Posterior cingulate gyrus (tissue), 11 donors: ENCODE measurements around the gene STAM.
A peak's percentile ranks its signal among the peaks of the same experiment; 100 is the strongest.
"Not testable (repeated sequence)": the region's sequence is repeated elsewhere in the genome, so short reads cannot be mapped to it uniquely, and the experiment has no call there.

Experiments
- DNase-seq, 10 donors: peaks; one replicate each; pipeline versions ENCODE4 v3.0.0 to v3.0.0-alpha.2; 2020 to 2021; ENCODE audit warnings: mixed read lengths in 3 of 10
- intact Hi-C: fragments of 100-400 bp; cut with DNase I; formaldehyde crosslinking; loops from one replicate; pipeline ENCODE4 v1.15.1; 2023

Gene STAM

DNA sequence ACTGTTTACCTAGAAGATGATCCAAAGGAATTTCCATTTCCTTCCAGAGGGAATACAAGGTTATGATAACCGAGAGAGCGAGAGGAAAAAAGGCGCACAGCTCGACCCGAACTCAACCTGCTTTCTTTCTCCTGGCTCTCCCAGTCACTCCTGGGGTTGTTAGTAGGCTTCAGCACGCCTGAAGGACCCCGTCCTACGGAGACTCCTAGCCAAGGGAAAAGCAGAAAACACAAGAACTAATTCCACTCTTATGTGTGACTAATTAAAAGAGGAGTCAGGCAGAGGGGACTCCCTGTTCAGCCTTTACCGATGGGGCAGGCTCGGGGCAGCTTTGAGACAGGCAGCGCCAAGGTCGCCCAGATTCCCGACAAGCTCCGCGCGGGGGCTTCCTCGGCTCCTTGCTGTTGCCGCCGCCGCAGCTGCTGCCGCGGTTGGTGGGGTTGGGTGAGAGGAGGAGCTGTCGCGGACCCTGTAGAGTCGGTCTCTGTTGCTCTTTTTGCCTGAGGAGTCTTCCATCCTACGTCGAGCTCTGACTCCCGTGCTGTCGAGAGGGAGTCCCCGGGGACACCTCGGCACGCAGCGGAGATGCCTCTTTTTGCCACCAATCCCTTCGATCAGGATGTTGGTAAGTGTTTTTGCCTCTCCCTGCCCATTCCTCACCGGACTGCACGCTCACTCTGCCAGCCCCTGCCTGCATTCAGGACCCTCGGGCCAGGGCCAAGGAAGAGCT, at the start of gene STAM:
Gene STAM, plus strand, starts transcription at position 397 of the 730 bp plus-strand sequence. Its CDS starts 189 bp downstream, at position 586.
- DNase-seq = peak; percentile 78 to 98 (median 85)

DNA sequence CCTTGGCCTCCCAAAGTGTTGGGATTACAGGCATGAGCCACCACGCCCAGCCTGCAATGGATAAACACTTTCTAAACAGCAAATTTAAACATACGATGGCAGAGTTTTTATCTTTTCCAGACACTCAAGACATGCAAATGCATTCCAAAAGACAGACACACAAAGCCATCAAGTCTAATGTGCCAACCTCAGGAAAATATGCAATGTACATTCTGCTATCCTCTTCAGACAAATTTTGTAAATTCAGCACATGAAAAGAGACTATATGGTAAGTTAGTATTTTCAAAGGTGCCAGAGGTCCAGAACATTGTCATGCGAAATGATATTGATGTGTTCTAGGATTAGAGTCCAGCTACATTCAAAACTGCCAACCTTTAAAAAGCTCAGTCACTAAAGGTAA, 46.6 kb upstream of the STAM start:
- intact Hi-C loops = no loop called here
- no peak for DNase-seq

More for the DNA sequence above, at the start of gene STAM:
- intact Hi-C loops = no loop called here

DNA sequence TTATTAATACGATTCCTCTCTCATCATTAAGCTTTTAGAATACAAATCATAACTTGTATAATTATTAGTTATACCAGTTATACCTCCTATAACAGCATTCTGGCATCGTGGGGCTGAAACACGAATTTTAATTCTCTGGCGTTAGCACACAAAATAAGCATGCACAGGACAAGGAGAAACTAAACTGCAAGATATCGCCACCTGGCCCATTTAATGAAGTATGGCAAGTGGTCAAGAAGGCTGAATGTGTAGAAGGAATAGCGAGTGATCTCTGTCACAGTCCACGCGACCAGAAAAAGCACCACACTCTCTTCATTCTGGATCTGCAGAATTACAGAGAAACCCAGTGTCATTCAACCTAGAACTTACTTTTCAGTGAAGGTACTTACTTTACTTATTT, 44.9 kb upstream of the STAM start:
- no peak for DNase-seq
- intact Hi-C loops = no loop called here

DNA sequence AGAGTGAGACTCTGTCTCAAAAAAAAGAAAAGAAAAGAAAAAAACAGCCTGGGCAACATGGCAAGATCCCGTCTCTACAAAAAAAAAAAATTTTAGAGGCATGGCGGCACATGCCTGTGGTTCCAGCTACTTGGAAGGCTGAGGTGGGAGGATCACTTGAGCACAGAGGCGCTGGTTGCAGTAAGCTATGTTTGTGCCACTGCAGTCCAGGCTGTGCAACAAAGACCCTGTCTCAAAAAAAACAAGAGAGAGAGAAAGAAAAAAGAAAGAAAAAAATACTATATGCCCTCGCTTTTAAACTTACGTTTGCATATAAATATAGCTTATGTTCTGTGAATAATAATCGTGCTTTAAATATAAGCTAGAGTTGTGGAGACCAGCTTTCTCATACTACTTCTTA, 38.0 kb upstream of the STAM start:
- intact Hi-C loops = no loop called here
- no peak for DNase-seq

DNA sequence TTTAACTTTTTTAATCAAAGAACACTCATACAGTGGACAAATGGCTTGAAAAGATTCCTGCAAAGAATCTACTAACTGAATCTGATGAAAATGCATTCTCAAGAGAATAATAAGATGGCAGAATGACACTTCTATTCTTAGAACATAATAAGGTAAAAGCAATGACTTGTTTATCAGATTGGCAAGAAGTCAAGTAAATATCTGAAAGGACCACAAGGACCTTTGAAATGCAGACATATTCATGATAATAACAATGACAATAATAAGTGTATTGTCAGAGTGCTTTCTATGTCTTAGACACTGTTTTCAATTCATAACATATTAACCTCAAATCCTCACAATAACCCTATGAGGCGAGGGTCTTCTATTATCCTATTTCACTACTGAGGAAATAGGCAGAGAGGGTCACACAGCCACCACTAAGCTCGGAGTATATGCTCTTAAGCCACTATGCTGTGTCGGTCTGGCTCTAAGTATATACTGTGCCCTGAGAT, 37.4 kb upstream of the STAM start:
- no peak for DNase-seq
- intact Hi-C loops = loop anchor here (1.0 kb wide), 2 partner anchors 137 to 610 kb away; no protein-coding TSS in a partner anchor

DNA sequence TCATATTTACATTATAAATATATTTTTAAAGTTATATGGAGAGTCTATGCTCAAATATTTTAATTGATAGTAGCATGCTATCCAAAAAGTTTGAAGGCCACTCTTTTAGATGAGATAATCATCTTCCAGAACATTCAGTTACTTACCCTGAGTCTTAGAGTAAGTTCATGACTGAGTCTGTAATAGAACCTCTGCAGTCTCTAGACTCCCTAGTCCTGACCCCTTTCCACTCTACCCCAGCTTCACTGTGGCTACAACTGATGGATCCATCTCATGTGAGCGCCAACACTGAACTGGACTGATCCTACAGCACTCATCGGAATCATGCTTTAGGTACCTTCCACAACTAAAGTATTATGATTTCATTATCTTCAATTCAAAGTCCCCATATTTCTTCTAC, 36.9 kb upstream of the STAM start:
- DNase-seq = no peak
- intact Hi-C loops = loop anchor here (1.0 kb wide), 2 partner anchors 136 to 609 kb away; no protein-coding TSS in a partner anchor

DNA sequence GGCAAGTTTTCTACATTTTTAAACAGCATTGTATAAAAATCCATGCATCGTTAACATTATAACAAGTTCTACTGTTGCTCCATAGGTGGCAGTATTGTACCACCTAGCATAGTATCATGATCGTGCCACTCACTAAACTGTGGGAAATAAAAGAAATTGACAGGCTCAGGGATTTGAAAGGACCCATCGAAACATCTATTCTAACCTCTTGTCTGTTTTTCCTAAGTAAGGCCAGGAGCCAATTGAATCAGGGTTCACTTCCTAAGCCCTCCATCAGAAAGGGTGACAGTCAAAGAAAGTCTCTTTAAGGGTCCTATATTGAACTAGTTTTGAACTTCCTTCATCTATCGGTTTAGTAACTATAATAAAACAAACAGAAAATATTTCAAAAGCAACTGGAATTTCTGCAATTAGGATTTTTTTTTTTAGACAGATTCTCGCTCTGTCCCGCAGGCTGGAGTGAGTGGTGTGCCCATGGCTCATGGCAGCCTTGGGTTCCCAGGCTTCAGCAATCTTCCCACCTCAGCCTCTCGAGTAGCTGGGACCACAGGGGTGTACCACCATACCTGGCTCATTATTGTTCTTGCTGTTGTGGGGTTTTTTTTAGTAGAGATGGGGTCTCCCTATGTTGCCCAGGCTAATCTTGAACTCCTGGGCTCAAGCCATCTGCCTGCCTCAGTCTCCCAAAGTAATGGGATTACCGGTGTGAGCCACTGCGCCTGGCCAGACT, 36.2 kb upstream of the STAM start:
- no peak for DNase-seq
- intact Hi-C loops = loop anchor here (1.0 kb wide), 2 partner anchors 136 to 609 kb away; no protein-coding TSS in a partner anchor

DNA sequence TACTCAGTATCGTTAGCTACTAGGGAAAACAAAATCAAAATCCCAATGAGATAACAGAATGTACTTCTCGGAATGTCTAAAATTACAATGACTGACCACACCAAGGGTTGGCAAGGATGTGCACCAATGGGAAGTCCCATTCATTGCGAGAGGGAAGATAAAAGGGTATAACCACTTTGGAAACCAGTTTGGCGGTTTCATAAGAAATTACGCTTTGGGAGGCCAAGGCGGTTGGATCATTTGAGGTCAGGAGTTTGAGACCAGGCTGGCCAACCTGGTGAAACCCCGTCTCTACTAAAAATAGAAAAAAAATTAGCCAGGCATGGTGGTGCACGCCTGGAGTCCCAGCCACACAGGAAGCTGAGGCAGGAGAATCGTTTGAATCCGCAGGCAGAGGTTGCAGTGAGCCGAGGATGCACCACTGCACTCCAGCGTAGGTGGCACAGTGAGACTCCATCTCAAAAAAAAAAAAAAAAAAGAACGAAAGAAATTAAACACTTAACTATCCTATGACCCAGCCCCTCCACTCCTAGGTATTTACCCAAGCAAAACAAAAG, 34.4 kb upstream of the STAM start:
- intact Hi-C loops = no loop called here
- no peak for DNase-seq

DNA sequence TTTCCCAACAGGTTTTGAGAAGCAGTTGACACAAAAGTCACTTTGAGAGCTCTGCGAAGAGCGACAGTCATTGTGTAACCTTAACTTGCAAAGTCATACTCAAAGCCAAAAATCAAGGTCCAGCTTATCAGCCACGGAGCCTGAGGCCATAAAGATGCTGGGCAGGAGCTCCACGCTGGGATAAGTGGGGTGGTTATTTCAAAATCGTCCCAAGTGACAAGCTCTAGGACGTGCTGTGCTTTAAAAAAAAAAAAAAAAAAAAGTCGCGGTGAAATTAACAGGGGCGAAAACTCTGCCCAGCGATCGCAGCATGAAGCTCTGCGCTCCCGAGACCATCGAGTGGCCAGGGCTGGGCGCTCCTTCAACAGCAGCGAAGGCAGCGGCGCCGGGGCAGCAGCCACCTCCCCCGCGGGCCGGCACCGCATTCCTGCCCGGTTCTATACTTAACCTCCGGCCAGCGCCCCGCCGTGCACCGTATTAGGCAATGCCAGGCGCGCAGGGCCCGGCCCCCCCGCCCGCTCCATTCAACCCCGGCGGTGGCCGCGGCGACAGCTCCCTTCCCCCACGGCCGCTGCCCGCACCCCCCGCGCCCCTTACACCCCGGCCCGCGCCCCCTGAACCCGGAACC, 27.4 kb upstream of the STAM start:
- DNase-seq = peak in 8 of 10 donors; percentile 27 to 88 (median 52)
- intact Hi-C loops = no loop called here

DNA sequence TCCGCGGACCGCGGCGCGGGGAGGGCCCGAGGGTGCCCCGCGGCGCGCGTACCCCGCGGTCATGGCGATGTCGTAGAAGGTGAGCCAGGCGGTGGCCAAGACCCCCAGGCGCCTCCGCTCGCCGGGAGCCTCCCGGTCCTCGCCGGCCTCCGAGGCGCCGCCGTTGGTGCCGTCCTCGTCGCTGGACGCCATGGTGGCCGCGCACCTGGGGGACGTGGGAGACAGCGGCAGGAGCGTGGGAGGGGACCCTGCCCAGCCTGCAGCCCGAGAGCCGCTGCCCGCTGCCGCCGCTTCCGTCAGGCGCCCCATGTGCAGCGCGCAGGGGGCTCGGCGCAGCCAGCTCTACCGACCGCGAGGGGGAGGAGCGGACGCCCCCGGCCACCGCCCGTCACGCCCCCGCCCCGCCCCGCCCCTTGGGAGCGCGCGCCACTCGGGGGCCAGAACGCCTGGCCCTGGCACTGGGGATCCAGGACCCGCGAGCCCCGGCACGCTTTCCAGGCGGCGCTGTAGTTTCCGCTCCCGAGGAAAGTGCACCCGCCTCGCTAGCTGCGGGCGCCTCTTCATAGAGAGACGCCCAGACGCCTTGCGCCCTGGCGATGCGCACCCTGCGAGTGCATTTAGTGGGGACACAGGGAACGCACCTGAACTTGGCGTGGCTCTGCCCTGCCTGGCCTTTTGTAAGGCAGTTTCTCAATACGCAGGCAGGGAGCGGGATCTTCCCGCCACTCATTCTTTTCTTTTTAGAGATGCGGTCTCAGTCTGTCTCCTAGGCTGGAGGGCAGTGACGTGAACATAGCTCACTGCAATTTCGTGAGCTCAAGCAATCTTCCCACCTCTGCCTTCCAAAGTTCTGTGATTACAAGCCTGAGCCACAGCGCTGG, 26.7 kb upstream of the STAM start, which contains the start of gene HACD1:
Gene HACD1, minus strand, starts transcription at position 344 of the 881 bp plus-strand sequence. Its CDS starts 35 bp downstream, at position 309.
- intact Hi-C loops = no loop called here
- DNase-seq = peak; percentile 50 to 95 (median 68)

DNA sequence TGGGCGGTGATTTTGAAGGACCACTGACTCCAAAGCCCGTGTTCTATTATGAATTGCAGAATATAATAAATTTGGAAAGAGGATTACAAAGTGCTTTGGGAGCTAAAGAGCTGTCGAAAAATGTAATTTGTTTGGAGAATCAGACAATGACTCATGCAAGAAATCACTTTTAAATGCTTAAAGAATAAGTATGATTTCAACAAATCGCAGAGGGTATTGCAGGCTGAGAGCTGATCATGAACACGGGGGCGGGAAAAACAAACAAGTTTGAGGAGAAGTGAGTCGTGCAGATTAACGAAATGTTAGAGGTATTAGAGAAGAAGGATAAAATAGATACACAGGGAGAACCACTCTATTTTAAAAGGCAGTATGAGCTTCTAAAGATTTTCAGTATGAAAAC, 21.9 kb upstream of the STAM start:
- no peak for DNase-seq
- intact Hi-C loops = no loop called here

DNA sequence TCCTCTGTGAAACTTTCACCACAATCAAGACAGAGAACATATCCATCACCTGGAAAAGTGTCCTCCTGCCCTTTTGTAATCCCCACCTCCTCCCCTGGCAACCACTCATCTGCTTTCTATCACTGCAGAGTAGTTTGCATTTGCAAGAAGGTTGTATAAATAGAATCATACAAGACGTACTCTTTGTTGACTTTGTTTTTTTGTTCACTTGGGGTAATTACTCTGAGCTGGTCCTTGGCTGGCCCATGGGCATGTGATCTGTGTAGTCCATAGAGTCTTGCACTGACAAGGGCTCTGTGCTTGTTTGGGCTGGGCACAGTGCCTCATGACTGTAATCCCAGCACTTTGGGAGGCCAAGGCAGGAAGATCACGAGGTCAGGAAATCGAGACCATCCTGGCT, 19.0 kb upstream of the STAM start:
- no peak for DNase-seq
- intact Hi-C loops = no loop called here

DNA sequence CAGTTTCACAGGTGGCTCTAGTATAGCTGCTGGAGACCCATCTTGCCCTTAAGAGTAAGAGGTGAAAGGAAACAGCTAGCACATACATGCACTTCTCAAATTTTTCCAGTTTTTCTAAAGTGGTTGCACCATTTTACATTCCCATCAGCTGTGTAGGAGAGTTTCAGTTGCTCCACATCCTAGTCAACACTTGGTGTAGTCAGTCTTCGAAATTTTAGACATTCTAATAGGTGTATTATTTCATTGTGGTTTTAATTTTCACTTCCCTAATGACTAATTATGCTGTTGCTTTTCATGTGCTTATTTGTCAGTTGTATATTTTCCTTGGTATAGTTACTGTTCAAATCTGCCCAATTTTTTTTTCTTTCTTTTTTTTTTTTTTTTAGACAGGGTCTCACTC, 17.3 kb upstream of the STAM start:
- intact Hi-C loops = no loop called here
- no peak for DNase-seq

DNA sequence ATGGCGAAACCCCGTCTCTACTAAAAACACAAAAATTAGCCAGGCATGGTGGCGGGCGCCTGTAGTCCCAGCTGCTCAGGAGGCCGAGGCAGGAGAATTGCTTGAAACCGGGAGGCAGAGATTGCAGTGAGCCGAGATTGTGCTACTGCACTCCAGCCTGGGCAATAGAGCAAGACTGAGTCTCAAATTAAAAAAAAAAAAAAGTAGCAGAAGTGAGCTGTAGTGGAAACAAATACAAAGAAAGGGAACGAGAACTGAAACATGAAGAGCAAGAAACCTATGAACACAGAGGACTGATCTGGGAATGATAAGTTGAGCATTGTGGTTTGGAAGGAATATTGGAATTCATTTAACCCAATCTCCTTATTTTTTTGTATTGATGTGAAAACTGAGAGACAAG, 11.4 kb upstream of the STAM start:
- intact Hi-C loops, DNase-seq: not testable (repeated sequence)

DNA sequence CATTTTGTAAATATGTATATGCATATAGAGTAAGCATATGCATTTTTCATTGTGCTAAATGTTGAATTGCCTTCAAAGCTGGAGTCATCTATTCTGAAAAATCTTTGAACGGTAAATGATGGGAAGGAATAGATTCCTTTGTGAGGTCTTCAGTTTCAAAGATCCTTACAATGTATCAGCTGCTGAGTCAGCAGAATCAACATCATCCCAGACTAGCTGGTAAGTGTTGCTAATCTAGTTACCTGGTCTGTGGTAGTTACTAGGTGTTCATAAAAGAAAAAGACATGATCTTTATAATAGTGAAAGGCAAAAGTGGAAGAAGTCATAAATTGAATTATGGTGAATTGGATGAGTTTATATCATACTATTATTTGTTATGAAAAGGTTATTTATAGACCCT, 10.6 kb upstream of the STAM start:
- intact Hi-C loops = no loop called here
- no peak for DNase-seq

DNA sequence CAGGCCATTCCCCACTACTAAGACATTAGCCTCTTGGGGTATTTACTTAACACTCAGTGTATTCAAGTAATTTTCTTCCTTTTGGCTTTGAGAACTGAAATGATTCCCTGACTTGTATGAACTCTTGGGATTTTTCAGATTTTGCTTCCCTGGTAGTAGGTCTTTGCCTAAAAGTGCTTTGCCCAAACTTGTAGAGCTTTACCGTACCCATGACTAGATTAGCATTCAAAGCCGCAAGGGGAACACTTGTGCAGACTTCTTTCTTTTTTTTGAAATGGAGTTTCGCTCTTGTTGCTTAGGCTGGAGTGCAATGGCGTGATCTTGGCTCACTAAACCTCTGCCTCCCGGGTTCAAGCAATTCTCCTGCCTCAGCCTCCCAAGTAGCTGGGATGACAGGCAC, 6.1 kb upstream of the STAM start:
- no peak for DNase-seq
- intact Hi-C loops = no loop called here

DNA sequence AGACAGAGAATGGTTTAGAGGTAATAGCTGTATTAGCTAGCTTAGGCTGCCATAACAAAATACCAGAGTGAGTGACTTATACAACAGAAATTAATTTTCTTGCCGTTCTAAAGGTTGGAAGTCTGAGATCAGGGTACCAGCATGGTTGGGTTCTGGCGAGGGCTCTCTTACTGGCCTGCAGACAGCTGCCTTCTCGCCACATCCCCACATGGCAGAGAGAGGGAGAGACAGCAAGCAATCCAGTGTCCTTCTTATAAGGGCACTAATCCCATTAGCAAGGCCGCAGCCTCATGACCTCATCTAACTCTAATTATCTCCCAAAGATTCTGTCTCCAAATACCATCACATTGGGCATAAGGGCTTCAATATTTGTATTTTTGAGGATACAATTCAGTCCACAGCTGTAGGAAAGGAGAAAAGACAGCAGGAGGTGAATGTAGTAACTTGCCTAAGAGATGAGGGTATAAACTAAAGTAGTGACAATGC, 3.6 kb upstream of the STAM start:
- intact Hi-C loops = no loop called here

DNA sequence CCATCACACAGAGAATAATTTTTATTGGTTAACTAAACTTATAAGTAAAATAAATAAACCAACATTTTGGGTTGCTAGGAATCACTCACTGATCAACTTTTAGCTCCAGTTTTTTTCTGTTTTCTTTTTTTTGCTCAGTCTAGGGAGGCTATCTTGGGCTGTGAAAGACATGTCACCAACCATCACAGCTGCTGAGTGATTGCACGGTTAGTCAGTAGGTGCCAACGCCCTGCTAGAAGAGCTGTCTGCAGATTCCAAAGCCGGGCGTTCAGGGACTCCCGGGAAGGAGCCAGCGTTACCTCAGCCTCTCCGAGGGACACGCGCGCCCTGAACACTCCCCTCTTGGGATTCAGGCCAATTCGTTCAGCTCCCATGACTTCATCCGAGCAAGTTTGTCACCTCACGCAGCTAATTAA, 604 bp upstream of the STAM start:
- peak in 4 of 10 donors; percentile 34 to 87 (median 47) for DNase-seq
- intact Hi-C loops = no loop called here

More for the DNA sequence above, 3.6 kb upstream of the STAM start:
- DNase-seq = no peak

DNA sequence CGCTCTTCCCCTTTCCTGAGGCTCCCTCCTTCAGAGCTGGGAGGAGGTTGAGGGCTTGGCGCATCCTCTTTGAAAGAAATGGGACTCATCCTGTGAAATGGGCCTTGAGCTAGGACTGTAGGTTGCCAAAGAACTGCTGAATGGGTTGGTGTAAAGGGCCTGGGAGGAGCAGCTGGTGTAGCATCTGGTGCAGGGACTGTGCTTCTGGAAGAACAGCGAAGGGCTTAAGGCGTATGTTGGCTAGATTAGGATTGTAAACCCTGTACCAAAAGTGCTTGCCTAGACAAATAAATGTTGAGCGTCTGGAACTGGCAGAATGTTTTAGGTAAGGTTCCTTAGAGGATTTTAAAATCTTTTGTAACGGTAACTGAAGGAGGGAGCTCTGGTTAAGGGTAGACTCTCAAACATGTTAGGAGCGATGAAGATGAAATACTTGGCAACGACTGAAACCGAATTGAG, 563 bp downstream of the STAM start:
- intact Hi-C loops = no loop called here
- peak in 1 of 10 donors; percentile 64 for DNase-seq
